Putamen (tissue), 1 donor: ENCODE results near the gene TM2D3.

ENCODE experiments used
- DNase-seq: peaks from one replicate; pipeline ENCODE4 v3.0.0-alpha.2; 2016; ENCODE audit warnings: low spot score

Gene TM2D3

GRCh38 chr15:101602801-101603200 lies 49.4 kb downstream of the TM2D3 start:
- no peak for DNase-seq

- DNase-seq = no peak
These were observed 52.1 kb downstream of the TM2D3 start for GRCh38 chr15:101600035-101600434.

GRCh38 chr15:101599091-101599490 lies 53.1 kb downstream of the TM2D3 start:
- DNase-seq = no peak

GRCh38 chr15:101597360-101597928 lies 54.7 kb downstream of the TM2D3 start:
- no peak for DNase-seq

GRCh38 chr15:101596633-101597032 lies 55.5 kb downstream of the TM2D3 start:
- no peak for DNase-seq
